PC-3 (cell line): ENCODE measurements around the gene TTC7B. TPM values are rescaled to one million over a fixed set of nuclear protein-coding genes. Genes with fewer than 3 reads are reported as not detected.
A peak's percentile ranks its signal among the peaks of the same experiment; 100 is the strongest.

ENCODE experiments used
- ATAC-seq: fragments of 200-7000 bp; cut with Tn5 transposase; 2 replicates; pipeline ENCODE4 v1.9.1; 2020; ENCODE audit warnings: mild to moderate bottlenecking, moderate library complexity
- BruUV-seq: library from RNA; stranded (reverse); fragments of 400-500 nt; replicated peaks from 2 replicates; lab custom pipeline; 2021; lab: Mats Ljungman, UMichigan
- CTCF ChIA-PET: fragments of 300-600 bp; sonication (Branson Sonifier 250); formaldehyde crosslinking; loops from one replicate; lab custom pipeline; 2022; ENCODE audit warnings: antibody characterized with exemption; lab: Charles Lee
- POLR2A ChIA-PET: fragments of 300-600 bp; sonication (Branson Sonifier 250); formaldehyde crosslinking; loops from one replicate; lab custom pipeline; 2022; ENCODE audit warnings: antibody characterized with exemption; ENCODE audit not compliant: unreplicated experiment; lab: Charles Lee
- DNase-seq: peaks from one replicate; pipeline ENCODE4 v3.0.0-alpha.2; 2015
- H2AFZ ChIP-seq: fragments of 300-600 bp; sonication (generic); 2 replicates; pipeline ENCODE4 v1.6.0; 2016; ENCODE audit warnings: antibody characterized with exemption, low read length
- H3F3A ChIP-seq: fragments of 300-600 bp; sonication (generic); one replicate; pipeline ENCODE4 v1.6.0; 2017; ENCODE audit warnings: antibody characterized with exemption, low read length, control low read depth, mild to moderate bottlenecking; ENCODE audit not compliant: unreplicated experiment
- H3K27ac ChIP-seq: fragments of 300-600 bp; sonication (generic); 2 replicates; pipeline ENCODE4 v1.5.1; 2016; ENCODE audit warnings: mild to moderate bottlenecking, low read length
- H3K27me3 ChIP-seq: fragments of 300-600 bp; sonication (generic); 2 replicates; pipeline ENCODE4 v1.6.1; 2016; ENCODE audit warnings: low read length, mixed read lengths
- H3K36me3 ChIP-seq: fragments of 300-600 bp; sonication (generic); 2 replicates; pipeline ENCODE4 v1.6.1; 2016; ENCODE audit warnings: low read depth, mixed run types, low read length, mixed read lengths
- H3K4me1 ChIP-seq: fragments of 300-600 bp; sonication (generic); 2 replicates; pipeline ENCODE4 v1.5.1; 2016; ENCODE audit warnings: low read length; ENCODE audit not compliant: insufficient read depth
- H3K4me2 ChIP-seq: fragments of 300-600 bp; sonication (generic); 2 replicates; pipeline ENCODE4 v1.6.0; 2016; ENCODE audit warnings: low read length
- H3K4me3 ChIP-seq: fragments of 300-600 bp; sonication (generic); 2 replicates; pipeline ENCODE4 v1.5.1; 2016; ENCODE audit warnings: mild to moderate bottlenecking, low read length, mixed read lengths
- H3K79me2 ChIP-seq: fragments of 300-600 bp; sonication (generic); 2 replicates; pipeline ENCODE4 v1.6.1; 2017; ENCODE audit warnings: low read length, mixed read lengths
- H3K9ac ChIP-seq: fragments of 300-600 bp; sonication (generic); 2 replicates; pipeline ENCODE4 v1.6.0; 2016; ENCODE audit warnings: mild to moderate bottlenecking, low read length
- H3K9me2 ChIP-seq: fragments of 300-600 bp; sonication (generic); replicated peaks from 2 replicates; pipeline ENCODE4 v1.6.1; 2016; ENCODE audit warnings: mixed run types, low read length, mixed read lengths
- H3K9me3 ChIP-seq: fragments of 300-600 bp; sonication (generic); 2 replicates; pipeline ENCODE4 v1.6.1; 2016; ENCODE audit warnings: low read length, mixed read lengths
- H4K20me1 ChIP-seq: fragments of 300-600 bp; sonication (generic); 2 replicates; pipeline ENCODE4 v1.6.1; 2016; ENCODE audit warnings: low read length, mixed read lengths
- EZH2 ChIP-seq: fragments of 300-600 bp; sonication (generic); IDR thresholded peaks from one replicate; pipeline ENCODE4 v1.6.1; 2017; ENCODE audit warnings: antibody characterized with exemption, mild to moderate bottlenecking, low read length; ENCODE audit not compliant: unreplicated experiment
- EZH2phosphoT487 ChIP-seq: fragments of 300-600 bp; sonication (generic); IDR thresholded peaks from 2 replicates; pipeline ENCODE4 v1.6.1; 2018; ENCODE audit warnings: mild to moderate bottlenecking, antibody characterized with exemption, low read length, borderline replicate concordance
- intact Hi-C: fragments of 100-400 bp; cut with micrococcal nuclease; formaldehyde crosslinking; loops from 2 replicates; pipeline ENCODE4 v1.9.0; 2023
- total RNA-seq: library from RNA; depleted of rRNA; stranded (reverse); fragments of >200 nt; gene quantifications from 2 replicates; pipeline ENCODE4 v1.2.3, GENCODE V29; 2014
- TF ChIP-seq, protein P1 (sequence below): fragments of 300-600 bp; sonication (generic); conservative IDR thresholded peaks from 2 replicates; pipeline ENCODE4 v1.5.1; 2017; ENCODE audit warnings: antibody characterized with exemption, low read depth, mild to moderate bottlenecking, low read length

TTC7B gene
- total RNA-seq, 1 experiment from 2014 or later = 45.6 TPM

DNA sequence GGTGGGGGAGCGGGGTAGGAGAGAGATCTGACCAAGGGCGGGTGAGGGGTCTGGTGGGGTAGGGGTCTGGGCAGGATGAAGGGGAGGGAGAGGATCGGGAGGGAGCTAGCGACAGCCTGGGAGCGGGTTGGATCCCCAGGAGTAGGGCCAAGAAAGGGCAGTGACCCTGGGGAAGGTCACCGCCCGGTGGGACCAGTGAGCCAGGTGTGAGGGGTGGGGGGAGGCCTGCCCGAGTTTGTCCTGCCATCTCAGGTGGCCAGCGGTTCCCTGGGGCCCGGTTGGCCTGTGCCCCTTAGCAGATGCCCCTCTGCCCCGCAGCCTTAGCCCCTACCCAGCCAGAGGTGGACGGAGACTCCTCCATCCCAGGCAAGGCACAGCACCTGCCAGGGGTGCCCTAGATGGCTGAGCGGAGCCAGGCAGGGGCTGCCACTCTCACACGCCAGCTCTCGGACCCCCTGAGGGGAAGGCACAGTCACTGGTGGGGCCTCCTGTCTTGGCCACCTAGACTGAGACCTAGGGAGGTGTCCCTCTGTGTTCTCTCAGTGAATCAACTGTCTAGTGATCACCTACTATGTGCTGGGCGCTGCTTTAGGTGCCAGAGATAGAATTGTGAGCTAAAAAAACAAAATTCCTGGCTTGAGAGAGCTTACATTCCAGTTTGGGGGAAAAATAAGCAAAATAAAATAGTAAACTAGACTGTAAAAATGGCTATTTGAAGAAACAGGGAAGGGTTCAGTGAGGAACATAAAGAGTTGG is 629 bp upstream of the TTC7B start:
- Histone ChIP-seq H2AFZ (peak overlapping the region; percentile 31; the same call in 1 of the 2 replicates), H3K4me1 (peaks cover 8% of the 10 kb centered on the region), H3K4me3 (peak overlapping the region; percentile 28; the same call in 1 of the 2 replicates), H3K4me2 (peak overlapping the region; percentile 49; the same call in 1 of the 2 replicates), H3K9me2 (no peaks in the 10 kb centered on the region), H3K36me3 (no peaks in the 10 kb centered on the region), H3K27ac (no peak overlapping the region), H3F3A (no peaks in the 10 kb centered on the region), H3K27me3 (no peaks in the 10 kb centered on the region), H3K9me3 (no peaks in the 10 kb centered on the region), H4K20me1 (no peaks in the 10 kb centered on the region), H3K79me2 (peaks cover 28% of the 10 kb centered on the region), H3K9ac (no peak overlapping the region)
- BruUV-seq = no TSS peak
- intact Hi-C loops = no loop called here
- ATAC-seq (no peak), DNase-seq (no peak)
- no peak for TF ChIP-seq EZH2phosphoT487
- TF ChIP-seq, protein P1, sequence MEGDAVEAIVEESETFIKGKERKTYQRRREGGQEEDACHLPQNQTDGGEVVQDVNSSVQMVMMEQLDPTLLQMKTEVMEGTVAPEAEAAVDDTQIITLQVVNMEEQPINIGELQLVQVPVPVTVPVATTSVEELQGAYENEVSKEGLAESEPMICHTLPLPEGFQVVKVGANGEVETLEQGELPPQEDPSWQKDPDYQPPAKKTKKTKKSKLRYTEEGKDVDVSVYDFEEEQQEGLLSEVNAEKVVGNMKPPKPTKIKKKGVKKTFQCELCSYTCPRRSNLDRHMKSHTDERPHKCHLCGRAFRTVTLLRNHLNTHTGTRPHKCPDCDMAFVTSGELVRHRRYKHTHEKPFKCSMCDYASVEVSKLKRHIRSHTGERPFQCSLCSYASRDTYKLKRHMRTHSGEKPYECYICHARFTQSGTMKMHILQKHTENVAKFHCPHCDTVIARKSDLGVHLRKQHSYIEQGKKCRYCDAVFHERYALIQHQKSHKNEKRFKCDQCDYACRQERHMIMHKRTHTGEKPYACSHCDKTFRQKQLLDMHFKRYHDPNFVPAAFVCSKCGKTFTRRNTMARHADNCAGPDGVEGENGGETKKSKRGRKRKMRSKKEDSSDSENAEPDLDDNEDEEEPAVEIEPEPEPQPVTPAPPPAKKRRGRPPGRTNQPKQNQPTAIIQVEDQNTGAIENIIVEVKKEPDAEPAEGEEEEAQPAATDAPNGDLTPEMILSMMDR = no peak
- TF ChIP-seq EZH2 = no peak
- CTCF ChIA-PET = interaction anchor here (1.1 kb wide), 1 partner anchor 59 kb away, joined by 11 read pairs; no protein-coding TSS in a partner anchor
- POLR2A ChIA-PET = interaction anchor here (0.5 kb wide), 1 partner anchor 175 kb away, joined by 16 read pairs; no protein-coding TSS in a partner anchor

GRCh38 chr14:90815572-90815821 is 733 bp downstream of the TTC7B start:
- H2AFZ ChIP-seq = peak overlapping the region; percentile 85
- ATAC-seq = no peak
- peak overlapping the region; percentile 80 for H3K9ac ChIP-seq
- CTCF ChIA-PET = interaction anchor here (1.1 to 1.2 kb wide), 2 partner anchors 20 to 57 kb away, joined by 4 to 11 read pairs; no protein-coding TSS in a partner anchor
- no peaks in the 10 kb centered on the region for H3F3A ChIP-seq
- H3K36me3 ChIP-seq = no peaks in the 10 kb centered on the region
- H3K9me2 ChIP-seq = no peaks in the 10 kb centered on the region
- H3K4me1 ChIP-seq = peaks cover 8% of the 10 kb centered on the region
- no peaks in the 10 kb centered on the region for H4K20me1 ChIP-seq
- DNase-seq = no peak
- H3K79me2 ChIP-seq = peaks cover 28% of the 10 kb centered on the region
- POLR2A ChIA-PET = interaction anchor here (0.6 to 0.9 kb wide), 2 partner anchors 57 to 302 kb away, joined by 3 to 15 read pairs; no protein-coding TSS in a partner anchor
- no TSS peak for BruUV-seq
- no peak overlapping the region for H3K27ac ChIP-seq
- TF ChIP-seq EZH2 (no peak), EZH2phosphoT487 (no peak)
- TF ChIP-seq, protein P1 = no peak
- intact Hi-C loops = no loop called here
- no peaks in the 10 kb centered on the region for H3K9me3 ChIP-seq
- no peaks in the 10 kb centered on the region for H3K27me3 ChIP-seq
- H3K4me3 ChIP-seq = peak overlapping the region; percentile 91
- H3K4me2 ChIP-seq = peak overlapping the region; percentile 100
